ENCODE data around the gene FANCC.

FANCC gene

DNA sequence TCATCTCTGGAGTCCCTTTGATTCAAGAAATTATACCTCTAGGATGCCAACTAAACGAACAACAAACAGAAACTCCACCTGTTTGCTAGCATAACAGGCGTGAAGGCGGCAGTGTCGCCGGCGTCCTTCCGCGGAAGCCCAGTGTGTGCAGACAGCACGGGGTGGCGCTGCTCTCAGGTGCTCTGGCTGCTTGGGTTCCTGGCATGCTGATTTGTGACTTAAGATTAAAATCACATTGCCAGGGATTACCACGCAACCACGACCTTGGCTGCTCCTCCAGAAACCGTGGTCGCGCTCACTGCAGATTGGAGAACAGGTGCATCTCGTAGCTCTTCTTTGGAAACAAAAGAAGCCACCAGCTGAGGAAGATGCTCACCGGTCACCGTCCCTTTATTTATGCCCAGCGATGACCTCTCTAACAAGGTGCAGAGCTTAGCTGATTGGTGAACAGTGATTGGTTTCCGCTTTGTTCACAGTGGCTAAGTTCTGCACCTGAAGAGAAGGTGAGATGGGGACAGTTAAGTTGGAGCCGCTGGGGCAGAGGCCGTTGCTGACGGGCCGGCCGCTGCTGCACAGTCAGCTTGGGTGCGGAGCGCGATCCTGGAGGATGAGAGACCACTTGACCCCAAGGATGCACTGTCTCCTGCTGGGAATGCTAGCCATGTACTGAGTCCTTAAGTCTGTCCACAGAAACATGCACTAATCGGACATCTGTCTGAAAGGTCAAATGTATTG, 232.3 kb downstream of the FANCC start:
- DNase-seq: no peak

DNA sequence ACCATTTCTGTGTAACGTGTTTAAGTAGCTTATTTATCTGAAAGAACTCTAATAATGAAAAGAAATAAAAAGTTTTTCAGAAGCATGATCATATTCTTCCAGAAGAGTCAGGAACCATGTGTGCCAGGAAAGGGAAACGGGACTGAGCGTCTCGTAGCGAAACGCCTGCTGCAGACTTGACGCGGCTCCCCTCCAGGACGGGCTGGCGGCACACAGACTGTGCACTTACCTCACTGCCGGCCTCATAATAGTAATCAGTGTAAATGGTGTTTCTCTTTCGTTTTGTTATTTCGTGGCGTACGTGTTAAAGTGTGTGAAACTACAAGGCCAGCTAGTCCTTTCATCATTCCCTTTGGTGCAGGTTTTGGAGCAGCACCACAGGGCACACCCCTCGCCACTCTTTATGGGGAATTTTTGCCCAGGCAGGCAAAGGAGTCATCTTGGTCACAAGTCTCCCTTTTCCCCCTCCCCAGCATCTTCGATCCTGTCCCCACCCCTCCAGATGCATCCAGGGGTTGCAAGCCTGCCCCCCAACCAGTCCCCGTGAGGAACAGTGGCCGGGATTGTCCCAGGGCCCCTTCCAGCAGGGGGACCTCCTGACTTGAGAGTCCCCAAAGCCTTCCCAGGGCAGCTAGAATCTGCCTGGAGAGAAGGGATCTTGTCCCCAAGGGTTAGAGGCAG, 233.1 kb downstream of the FANCC start:
- DNase-seq: no peak

DNA sequence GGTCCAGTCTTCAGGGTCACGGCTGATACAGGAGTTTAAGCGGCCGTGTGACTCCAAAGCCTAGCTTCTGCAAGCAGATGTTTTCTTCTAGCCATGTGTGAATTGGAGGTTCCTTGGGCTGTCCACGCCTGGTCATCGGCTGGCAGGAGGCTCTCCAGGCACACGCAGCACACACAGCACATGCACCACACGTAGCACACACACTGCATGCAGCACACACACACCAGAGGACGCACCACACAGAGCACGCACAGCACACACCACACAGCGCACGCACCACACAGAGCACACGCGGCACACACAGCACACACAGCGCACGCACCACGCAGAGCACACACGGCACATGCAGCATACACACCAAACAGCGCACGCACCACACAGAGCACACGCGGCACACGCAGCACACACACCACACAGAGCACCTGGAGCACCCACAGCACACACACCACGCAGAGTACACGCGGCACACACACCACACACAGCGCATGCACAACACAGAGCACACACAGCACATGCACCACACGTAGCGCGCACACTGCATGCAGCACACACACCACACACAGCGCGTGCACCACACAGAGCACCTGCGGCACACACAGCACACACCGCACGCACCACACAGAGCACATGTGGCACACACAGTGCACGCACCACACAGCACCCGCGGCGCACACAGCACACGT, 234.3 kb downstream of the FANCC start:
- DNase-seq: no peak

DNA sequence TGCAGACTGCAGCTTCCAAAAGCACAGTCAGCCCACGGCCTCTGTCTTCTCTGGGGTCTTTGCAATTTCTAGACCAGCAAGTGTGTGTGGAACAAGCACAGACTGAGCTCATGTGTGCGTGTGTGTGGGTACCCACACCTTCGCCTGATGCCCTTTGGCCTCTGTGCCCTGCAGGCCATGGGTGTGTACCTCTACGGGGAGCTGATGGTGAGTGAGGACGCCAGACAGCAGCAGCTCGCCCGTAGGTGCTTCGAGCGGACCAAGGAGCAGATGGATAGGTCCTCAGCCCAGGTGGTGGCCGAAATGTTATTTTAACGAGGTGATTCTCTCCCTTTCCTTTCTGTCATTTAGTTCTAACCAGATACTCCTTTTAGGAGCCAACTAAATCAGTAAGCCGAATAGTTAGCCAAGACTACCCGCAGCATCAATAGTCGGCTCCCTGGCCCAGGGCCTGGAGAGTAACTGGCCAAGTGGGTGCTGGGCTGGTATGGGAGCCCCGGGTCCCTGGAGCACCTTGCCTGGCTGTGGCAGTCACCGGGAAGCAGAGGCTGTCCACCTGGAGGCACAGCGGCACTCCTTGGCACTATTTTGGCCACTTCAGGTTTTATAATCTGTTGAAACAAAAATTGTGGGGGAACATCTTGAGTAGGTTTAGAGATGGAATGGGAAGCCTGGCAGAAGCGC, 235.0 kb downstream of the FANCC start:
- DNase-seq: no peak

DNA sequence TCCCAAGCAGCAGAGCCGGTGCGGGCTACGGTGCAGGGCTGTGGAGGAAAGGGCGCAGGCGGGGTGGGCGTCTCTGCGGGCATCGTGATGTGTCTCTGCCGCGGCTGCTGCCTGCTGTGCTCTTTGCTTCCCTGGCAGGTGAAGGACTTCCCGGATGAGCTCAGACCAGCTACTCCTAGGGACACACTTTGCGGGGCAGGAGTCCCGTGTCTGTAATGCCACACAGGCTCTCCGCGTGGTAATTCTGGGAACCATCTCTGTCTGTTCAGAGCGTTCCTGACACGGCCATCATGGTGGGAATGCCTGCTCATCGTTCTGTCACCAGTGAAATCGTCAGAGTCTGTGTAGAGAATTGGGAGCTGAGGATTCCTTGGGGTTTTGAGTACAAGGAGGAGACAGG, 235.5 kb downstream of the FANCC start:
- no peak for DNase-seq

DNA sequence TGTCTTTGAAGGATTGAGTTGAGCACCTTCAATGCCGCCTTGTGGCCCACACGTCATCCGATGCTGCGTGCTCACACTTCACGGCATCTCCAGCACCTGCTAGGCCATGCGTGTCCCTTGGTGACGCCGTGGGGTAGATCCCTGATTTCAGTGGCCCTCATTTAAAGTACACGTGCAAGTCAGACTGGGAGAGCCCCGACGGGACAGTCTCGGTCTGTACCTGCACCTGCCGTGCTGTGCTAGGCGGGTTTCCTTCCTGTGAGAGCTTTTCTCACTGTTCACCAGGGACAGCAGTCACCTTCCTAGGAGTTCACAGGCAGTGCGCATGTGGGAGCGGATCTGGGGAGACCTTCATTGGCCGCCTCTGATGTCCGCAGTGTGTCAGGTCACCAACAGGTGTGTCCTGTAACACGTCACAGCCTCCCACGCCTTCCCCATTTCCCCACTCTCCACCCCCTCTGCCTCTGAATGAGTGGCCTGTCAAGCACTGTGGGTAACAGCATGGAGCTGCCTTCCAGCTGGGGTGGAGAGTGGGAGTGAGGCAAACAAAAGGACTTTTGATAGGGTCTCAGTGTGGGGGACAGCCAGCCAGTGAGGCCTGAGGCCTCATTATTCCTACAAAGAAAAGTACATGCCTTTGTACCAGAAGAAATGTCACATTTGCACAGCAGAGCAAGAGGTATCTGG, 236.4 kb downstream of the FANCC start:
- no peak for DNase-seq

DNA sequence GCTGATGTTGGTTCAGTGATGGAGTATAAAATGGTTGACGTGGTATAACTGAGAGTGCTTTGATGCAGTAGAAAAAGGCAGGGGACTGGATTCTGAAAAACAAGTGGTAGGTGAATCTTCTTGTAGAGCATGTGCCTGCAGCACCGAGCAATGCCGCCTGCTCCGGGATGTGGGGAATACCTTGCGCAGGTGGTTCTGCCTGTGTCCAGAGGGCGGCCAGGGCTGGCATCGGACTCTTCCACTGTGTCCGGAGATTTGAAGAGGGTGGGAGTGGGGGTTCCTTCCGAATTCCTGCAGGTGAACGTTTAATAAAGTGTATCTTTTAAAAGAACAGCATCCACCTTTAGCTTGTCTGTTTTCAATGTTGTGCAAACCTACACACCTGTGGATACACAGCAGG, 238.0 kb downstream of the FANCC start:
- no peak for DNase-seq

DNA sequence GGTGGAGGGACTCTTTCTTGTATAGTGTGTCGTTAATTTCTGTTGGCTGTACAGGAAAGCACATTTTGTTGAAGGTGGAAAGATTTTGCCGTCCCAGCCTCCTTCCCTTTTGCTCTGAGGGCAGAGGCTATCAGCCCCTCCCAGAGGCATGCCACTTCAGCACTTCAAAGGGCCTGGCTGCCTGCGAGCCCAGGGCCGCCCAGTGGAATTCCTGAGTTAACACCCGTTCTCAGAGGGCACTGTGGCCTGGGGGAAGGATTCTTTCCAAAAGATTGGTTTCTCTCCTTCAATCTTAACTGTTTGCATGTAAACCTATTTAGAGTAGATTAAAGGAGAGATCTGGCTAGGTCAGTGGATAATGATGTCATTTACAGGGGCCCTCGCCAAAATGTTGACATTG, 238.6 kb downstream of the FANCC start:
- no peak for DNase-seq

DNA sequence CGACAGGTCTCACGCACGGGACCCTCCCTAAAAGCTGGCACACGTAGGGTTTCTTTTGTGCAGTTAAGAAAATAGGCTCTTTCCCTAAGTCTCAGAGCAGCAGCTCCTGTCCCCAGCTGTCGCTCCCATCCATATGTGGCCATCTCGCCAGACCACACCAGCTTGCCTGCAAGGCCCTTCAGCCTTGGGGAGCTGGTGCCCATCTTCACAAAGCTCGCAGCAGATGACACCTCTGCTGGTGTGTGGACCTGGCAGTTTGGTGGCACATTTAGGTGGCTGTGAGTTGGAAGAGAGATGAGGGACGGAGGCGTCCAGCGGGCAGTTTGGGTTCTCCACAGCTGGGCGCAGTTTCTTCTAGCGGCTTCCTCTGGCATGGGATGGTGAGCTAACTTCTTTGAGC, 239.0 kb downstream of the FANCC start:
- no peak for DNase-seq

DNA sequence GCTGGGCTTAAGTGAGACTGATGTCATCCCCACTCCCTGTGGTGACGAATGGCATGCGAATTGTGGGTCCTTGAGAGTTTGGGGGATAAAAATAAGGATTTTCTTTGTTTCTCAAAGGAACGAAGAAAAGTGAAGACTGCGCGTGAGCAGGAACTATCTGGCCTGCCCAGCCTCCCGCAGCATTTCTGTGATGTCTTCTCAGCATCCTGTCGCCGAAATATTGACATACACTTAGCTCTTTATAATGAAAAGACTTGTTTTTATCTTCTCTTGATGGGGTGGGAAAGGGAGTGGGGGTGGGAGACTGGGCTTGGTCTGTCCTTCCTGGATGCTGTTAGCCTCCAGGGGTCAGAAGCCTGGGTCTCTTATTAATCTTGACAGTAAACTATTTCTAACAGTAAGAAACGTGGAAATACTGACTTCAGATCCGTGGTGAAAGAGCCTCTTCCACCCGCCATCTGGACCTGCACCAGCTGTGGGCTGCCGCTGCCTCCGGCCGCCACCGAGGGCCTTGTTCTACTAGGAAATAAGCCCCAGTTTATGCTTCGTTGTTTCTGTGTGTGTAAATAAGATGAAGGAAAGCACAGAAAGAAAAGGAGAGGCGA, 239.6 kb downstream of the FANCC start:
- DNase-seq: no peak

DNA sequence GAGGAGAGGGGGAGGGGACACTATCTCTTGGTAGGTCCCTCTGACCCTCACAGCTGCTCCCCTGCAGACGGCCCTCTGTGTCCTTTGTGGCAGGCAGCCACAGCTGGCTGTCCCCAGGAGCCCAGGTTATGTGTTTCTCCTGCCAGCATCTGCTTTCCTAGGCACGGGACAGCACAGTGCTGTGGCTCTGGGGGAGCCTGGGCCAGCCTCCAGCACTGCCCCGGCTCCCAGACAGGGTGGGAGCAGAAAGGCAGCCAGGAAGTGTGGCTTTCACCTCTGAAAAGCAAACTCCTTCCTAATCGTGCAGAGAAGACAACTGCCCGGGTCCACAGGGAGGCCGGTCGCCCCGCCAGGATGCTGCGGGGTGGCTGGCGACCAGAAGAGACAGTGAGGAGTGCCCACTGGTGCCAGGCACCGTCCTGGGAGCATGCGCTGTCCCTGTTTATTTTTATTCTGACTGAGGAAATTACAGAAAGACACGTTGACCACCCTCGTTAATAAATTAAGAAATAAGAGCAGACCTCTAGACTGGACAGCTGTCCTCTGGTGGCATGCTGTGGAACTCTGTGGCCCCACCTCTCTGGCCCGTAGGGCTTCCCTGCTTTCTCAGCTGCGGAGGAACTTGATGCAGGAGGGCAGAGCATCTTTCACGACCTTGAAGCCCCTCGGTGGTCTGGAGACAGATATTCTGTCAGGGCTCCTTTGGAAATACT, 240.3 kb downstream of the FANCC start:
- no peak for DNase-seq

DNA sequence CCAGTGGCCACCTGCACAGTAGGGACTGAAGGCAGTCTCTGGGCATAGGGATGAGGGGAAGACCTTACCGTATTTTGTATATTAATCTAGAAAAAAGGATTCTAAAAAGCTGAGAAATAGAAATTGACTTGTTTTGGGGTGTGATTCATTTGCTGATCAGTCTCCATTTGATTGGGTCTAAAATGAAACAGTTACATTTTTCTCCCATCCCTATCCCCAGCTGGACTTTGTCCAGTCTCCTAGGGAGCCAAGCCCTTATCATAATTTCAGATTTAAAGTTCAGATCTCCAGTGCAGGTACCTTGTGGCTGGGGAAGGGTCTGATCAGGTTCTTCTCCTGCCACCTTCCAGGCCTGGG, 240.8 kb downstream of the FANCC start:
- no peak for DNase-seq

DNA sequence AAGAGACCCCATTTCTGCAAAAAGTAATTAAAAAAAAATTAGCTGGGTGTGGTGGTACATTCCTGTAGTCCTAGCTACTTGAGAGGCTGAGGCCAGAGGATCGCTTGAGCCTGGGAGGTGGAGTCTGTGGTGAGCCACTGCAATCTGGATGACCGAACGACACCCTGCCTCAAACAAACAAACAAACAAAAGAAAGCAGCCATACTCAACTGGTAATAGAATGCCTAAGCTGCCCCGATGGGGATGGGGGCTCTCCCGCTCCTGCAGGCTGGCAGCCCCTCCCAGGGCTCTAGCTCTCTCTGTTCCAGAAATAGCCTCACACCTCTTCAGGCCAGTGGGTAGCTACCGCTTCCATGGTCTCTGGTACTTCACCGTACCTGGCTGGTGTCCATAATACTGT, 241.8 kb downstream of the FANCC start:
- DNase-seq: no peak

DNA sequence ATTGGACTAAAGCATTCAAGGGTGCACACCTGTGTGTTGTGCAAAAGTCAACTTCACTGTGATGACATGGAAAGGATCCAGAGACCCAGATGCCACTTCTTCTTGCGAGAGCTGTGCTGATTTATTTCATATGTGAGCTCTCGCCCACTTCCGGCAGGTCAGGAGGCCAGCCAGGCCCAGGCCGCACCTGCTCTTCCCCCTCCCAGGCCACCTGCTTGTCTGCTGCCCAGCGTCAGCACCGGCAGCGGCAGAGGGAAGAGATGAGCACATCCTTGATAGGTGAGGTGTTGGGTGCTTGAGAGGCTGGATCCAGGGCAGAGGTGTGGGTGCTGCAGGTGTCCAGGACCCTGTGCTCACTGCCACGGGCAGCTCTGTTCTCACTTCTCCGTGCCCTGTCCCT, 242.9 kb downstream of the FANCC start:
- DNase-seq: no peak

DNA sequence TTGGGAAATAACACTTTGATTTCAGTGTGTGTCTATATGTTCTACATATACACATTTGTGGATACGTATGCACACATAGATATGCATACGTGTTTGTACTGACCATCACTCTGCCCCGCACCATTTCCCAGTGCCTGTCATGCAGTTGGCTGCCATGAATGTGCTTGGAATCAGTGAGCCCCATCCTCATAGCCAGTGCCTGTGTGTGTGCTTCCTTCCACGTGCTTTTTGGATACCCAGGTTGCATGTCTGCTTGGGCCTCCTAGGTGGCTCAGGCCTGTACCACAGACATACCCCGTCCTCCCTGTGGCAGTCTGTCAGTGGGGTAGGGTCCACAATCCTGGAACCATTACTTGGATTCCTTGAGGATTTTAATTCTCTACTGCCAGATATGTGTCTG, 243.6 kb downstream of the FANCC start:
- DNase-seq: no peak

DNA sequence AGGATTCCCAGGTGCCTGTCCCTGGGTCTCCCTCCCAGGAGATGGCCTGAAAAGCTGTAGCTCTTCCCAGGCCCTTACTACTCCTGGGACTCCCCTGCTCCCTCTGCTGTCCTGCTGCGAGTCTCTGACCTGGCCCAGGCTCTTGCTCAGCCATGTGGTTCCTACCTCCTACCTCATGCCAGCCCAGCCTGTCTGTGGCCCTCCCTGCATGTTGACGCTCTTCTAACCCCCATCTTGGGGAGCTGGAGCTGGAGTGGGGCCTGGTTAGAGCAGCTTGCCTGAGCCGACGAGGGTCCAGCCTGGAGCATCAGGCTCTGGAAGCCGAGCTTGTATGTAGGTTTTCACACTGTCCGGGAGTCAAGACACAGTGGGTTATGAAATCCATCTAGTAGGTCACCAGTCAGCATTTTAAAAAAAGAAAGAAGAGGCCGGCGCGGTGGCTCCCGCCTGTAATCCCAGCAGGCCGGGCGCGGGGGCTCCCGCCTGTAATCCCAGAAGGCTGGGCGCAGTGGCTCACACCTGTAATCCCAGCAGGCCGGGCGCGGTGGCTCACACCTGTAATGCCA, 244.4 kb downstream of the FANCC start:
- no peak for DNase-seq

DNA sequence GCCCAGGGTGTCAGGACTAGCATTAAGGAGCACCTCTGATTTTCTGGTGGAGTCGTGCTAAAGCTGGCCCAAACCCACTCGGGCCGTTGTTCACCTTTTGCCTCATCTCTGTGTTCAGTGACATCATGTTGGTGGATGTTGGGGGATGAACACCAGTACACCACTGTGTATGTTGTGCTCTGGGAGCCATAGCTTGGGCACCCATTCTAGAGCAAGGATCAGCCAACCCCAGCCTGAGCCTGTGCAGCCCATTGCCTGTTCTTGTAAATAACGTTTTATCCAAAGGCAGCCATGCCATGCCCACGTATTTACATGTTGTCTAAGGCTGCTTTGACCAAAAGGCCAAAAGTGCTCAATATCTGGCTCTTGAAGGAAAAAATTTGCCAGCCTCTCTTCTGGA, 245.6 kb downstream of the FANCC start:
- DNase-seq: no peak

DNA sequence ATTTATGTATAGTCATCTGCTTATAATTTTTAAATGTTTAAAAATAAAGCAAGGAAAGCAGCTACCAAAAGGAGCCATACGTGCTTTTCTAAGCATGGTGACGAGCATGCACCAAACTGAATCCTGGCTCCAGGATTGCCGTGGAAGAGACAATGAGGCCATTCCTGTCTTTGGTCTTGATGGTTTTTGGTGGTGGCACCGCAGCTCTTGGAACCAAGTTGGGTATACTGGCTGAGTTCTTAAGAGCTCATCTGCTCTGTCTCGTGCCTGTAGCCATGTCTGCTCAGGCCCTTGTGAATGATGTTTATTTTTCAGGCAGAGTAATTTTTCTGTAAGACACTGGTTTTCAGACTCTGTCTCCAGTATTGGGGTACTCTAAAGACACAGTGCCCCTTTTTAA, 246.1 kb downstream of the FANCC start:
- DNase-seq: no peak

DNA sequence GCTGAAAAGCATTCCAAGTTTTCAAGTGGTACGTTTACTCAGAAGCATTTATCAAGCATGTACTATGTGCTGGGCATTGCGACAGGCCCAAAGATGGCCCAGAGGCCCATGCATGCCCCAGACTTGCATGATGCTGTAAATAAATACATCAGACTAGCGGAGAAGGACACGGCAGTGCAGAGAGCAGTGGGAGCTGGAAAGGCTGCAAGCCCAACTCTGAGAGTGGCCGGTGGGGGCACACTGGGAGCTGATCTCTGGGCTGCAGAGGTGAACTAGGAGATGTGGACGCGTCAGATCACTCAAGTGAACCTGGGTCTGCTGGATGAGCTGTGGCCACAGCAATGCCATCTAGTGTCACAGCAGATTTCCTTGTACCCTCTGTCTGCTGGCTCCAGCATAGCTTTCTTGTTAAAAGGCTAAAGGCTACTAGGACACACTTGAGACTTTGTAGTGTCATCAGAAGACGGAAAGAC, 246.9 kb downstream of the FANCC start:
- no peak for DNase-seq

DNA sequence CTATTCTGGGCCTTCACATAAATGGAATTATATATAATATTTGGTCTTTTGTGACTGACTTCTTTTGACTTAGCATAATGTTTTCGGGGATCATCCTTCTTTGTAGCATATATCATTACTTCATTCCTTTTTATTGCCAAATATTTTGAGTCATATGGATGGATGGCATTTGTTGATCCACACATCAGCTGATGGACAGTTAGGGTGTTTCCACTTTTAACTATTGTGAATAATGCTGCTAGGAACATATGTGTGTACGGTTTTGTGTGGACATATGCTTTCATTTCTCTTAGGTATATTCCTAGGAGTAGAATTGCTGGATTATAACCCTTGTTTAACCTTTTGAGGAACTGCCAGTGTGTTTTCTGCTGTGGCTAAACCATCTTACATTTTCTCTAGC, 249.6 kb downstream of the FANCC start:
- DNase-seq: no peak

DNA sequence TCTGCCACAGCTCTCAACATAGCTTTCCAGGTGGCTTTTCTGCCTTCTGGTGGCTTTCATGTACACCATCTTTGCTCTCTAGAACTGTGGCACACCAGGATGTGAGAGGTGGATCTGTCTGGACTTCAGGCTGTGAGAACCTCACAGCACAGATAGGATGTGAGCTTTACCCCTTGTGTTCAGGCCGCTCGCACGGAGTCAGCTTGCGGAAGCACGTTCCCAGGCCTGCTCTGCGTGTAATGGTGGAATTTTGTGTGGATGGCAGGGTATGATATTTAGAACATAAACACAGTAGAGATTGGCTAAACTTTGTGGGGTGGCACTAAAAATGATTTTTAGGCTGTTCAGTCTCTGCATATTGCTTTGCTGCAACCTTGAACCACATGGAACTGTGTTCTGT, 250.5 kb downstream of the FANCC start:
- no peak for DNase-seq
